Activated CD8-positive, alpha-beta T cell treated with anti-CD3 and anti-CD28 coated beads for 36 hours (primary cell): ENCODE measurements around the gene INTS6. TPM values are rescaled to one million over a fixed set of nuclear protein-coding genes. Genes with fewer than 3 reads are reported as not detected.

Source experiments
- ATAC-seq: fragments of 200-7000 bp; cut with Tn5 transposase; one replicate; pipeline ENCODE4 v1.10.0; 2021; ENCODE audit warnings: mild to moderate bottlenecking, moderate library complexity
- CTCF ChIA-PET: fragments of 350-600 bp; sonication (Branson Sonifier 250); formaldehyde crosslinking; loops from one replicate; lab custom pipeline; 2021; ENCODE audit warnings: antibody characterized with exemption; lab: Charles Lee
- POLR2A ChIA-PET: fragments of 350-600 bp; sonication (Branson Sonifier 250); formaldehyde crosslinking; loops from one replicate; lab custom pipeline; 2021; ENCODE audit warnings: antibody characterized with exemption; lab: Charles Lee
- DNase-seq: peaks from one replicate; pipeline ENCODE4 v3.0.0-alpha.2; 2020
- H3K27ac Mint-ChIP-seq: one replicate; pipeline ENCODE4 v1.8.0; 2021; ENCODE audit warnings: mild to moderate bottlenecking, mixed read lengths
- H3K27me3 Mint-ChIP-seq: one replicate; pipeline ENCODE4 v1.8.0; 2021; ENCODE audit warnings: mixed read lengths
- H3K36me3 Mint-ChIP-seq: one replicate; pipeline ENCODE4 v1.8.0; 2021; ENCODE audit warnings: low read depth, mixed read lengths
- H3K4me1 Mint-ChIP-seq: one replicate; pipeline ENCODE4 v1.8.0; 2021; ENCODE audit warnings: low read depth, mixed read lengths
- H3K4me3 Mint-ChIP-seq: one replicate; pipeline ENCODE4 v1.8.0; 2021; ENCODE audit warnings: mild to moderate bottlenecking, moderate library complexity, mixed read lengths
- H3K9me3 Mint-ChIP-seq: one replicate; pipeline ENCODE4 v1.8.0; 2021; ENCODE audit warnings: mixed read lengths
- intact Hi-C: fragments of 100-400 bp; cut with micrococcal nuclease; formaldehyde crosslinking; loops from one replicate; pipeline ENCODE4 v1.10.0; 2022
- total RNA-seq, 2 experiments: library from RNA; stranded (reverse); gene quantifications; one replicate each; pipeline ENCODE4 v1.2.3, GENCODE V29; 2021
- TF ChIP-seq, protein P1 (sequence below): fragments of 200-600 bp; IDR thresholded peaks from one replicate; pipeline ENCODE4 v1.8.0; 2022; ENCODE audit warnings: antibody characterized with exemption, mild to moderate bottlenecking

The INTS6 gene
- total RNA-seq, 2 experiments from 2014 or later = 52.4 to 54.5 TPM

DNA sequence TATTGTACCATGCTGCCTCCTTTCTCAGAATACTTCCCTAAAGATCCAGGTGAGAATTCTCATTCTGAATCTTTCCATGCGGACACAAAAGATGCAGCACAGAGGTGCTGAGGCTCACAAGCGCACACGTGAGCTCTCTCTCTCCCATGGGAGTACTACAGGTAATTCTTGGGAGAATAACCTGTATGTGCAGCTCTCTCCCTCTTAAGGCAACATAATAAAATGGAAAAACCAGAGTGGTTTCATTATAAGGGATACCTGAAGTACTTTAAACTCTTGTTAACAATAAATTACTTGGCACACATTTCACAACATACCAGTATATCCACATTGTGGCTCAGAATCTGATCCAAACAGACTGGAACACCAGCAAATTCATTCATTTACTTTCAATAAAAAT is 40.4 kb downstream of the INTS6 start:
- H3K36me3 Mint-ChIP-seq = peaks cover 51% of the 10 kb centered on the region

DNA sequence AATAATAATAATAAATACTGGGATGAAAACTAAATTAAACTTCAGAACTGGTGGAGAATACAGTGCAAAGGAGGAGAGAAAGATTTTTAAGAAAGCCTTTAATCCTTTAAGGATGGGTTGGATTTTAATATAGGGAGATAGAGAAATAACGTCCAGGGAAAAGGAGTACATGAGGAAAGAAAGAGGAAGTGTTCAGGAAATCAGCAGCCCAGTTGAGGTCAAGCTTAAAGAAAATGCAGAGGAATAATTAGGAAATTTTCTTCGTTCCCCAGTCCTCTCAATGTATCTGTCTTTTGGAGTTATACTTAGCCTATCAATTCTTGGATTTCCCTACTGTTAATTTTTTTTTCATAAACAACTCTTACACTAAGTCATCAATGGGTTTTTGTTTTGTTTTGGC is 47.7 kb downstream of the INTS6 start:
- no peak for DNase-seq
- no peaks in the 10 kb centered on the region for H3K9me3 Mint-ChIP-seq
- peaks cover 55% of the 10 kb centered on the region for H3K4me1 Mint-ChIP-seq
- no peak overlapping the region for H3K27ac Mint-ChIP-seq
- intact Hi-C loops = no loop called here
- ChIA-PET CTCF (no interaction called here), POLR2A (interaction anchor here (1.2 kb wide), 1 partner anchor 9 kb away, joined by 3 read pairs; no protein-coding TSS in a partner anchor)
- TF ChIP-seq, protein P1, sequence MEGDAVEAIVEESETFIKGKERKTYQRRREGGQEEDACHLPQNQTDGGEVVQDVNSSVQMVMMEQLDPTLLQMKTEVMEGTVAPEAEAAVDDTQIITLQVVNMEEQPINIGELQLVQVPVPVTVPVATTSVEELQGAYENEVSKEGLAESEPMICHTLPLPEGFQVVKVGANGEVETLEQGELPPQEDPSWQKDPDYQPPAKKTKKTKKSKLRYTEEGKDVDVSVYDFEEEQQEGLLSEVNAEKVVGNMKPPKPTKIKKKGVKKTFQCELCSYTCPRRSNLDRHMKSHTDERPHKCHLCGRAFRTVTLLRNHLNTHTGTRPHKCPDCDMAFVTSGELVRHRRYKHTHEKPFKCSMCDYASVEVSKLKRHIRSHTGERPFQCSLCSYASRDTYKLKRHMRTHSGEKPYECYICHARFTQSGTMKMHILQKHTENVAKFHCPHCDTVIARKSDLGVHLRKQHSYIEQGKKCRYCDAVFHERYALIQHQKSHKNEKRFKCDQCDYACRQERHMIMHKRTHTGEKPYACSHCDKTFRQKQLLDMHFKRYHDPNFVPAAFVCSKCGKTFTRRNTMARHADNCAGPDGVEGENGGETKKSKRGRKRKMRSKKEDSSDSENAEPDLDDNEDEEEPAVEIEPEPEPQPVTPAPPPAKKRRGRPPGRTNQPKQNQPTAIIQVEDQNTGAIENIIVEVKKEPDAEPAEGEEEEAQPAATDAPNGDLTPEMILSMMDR = no peak
- no peak overlapping the region for H3K4me3 Mint-ChIP-seq
- no peaks in the 10 kb centered on the region for H3K27me3 Mint-ChIP-seq
- no peak for ATAC-seq
- peaks cover 51% of the 10 kb centered on the region for H3K36me3 Mint-ChIP-seq

More for the DNA sequence above, 40.4 kb downstream of the INTS6 start:
- no peaks in the 10 kb centered on the region for H3K27me3 Mint-ChIP-seq
- TF ChIP-seq, protein P1 = no peak
- H3K4me3 Mint-ChIP-seq = no peak overlapping the region
- intact Hi-C loops = no loop called here
- H3K4me1 Mint-ChIP-seq = peaks cover 48% of the 10 kb centered on the region
- H3K27ac Mint-ChIP-seq = no peak overlapping the region
- peaks cover 9% of the 10 kb centered on the region for H3K9me3 Mint-ChIP-seq
- DNase-seq (no peak), ATAC-seq (no peak)
- POLR2A ChIA-PET = no interaction called here
- CTCF ChIA-PET = no interaction called here

DNA sequence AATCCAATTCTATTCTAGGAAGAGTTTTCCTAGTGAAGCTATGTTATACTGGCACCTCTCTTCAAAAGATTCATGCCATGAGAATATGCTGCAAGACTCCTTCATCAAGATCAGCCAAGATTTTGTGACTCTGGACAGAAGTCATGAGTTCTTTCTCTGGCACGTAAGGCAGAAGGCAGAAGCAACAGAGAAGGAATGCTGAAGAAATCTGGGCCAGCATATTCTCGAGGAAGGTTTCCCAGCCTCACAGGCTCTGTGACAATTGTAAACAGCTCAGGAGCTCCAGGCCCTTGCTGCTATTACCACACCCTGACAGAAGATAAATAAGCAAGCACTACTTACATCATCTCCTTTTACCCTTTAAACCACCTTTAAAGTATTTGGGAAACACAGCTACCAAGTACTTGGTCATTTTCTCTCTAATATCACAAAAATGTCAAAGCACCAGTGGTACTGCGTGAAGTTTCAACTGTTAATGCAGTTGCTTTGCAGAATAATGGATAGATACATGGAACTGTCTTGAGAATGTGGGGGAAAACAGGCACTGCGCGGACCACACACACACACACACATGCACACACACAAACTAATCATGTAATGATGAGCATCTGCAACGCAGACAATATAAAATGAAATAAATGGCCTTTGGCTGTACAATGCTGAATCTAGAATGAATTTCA is 55.4 kb downstream of the INTS6 start:
- no peak overlapping the region for H3K4me3 Mint-ChIP-seq
- peaks cover 37% of the 10 kb centered on the region for H3K36me3 Mint-ChIP-seq
- no peaks in the 10 kb centered on the region for H3K9me3 Mint-ChIP-seq
- ChIA-PET POLR2A (no interaction called here), CTCF (interaction anchor here (1.0 kb wide), 2 partner anchors 26 to 38 kb away, joined by 3 read pairs; no protein-coding TSS in a partner anchor)
- DNase-seq (no peak), ATAC-seq (no peak)
- H3K27me3 Mint-ChIP-seq = no peaks in the 10 kb centered on the region
- peaks cover 47% of the 10 kb centered on the region for H3K4me1 Mint-ChIP-seq
- TF ChIP-seq, protein P1 = no peak
- no peak overlapping the region for H3K27ac Mint-ChIP-seq
- intact Hi-C loops = no loop called here

DNA sequence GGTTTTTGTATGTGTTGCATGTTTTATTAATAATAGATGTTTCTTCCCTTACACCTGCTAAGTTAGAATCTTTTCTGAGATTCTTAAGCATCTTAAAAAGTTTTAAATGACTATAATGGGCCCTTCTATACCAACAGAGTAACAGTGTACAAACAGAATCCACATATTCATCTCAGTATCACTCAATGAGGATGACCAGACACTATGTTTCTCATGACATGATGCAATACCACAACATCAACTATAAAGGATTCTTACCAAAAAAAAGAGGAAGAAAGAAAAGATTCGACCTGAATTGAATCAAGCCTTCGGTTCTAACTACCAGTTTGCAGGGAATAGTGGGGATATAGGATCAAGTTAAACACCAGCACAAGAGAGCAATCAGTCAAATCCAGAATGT is 56.5 kb downstream of the INTS6 start:
- intact Hi-C loops = no loop called here
- H3K4me1 Mint-ChIP-seq = peaks cover 44% of the 10 kb centered on the region
- peak; percentile 73 for ATAC-seq

DNA sequence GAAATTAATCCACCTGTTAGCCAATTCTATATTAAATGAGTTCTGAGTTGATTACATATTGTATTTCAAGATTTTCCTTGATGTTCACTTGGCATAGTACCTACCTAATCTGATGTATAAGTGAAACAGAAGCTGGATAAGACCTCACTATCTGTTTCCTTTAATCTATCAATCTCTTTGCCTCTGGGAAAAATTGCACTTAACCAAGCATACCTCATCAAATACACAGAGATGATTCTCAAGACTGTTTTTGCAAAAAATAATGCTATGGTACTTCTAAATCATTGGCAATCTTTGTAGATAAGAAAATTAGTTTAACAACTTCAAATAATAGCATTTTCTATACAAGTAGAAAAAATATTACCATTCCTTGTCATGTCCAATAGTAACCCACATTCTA is 58.1 kb downstream of the INTS6 start:
- no peak for ATAC-seq
- Mint-ChIP-seq H3K9me3 (no peaks in the 10 kb centered on the region), H3K27me3 (no peaks in the 10 kb centered on the region), H3K27ac (no peak overlapping the region), H3K4me3 (no peak overlapping the region), H3K36me3 (peaks cover 23% of the 10 kb centered on the region), H3K4me1 (peaks cover 37% of the 10 kb centered on the region)
- POLR2A ChIA-PET = no interaction called here
- no peak for DNase-seq
- TF ChIP-seq, protein P1 = no peak
- intact Hi-C loops = no loop called here
- CTCF ChIA-PET = interaction anchor here (1.9 kb wide), 2 partner anchors 9 to 402 kb away, joined by 6 read pairs; no protein-coding TSS in a partner anchor

More for the DNA sequence above, 56.5 kb downstream of the INTS6 start:
- Mint-ChIP-seq H3K4me3 (no peak overlapping the region), H3K9me3 (no peaks in the 10 kb centered on the region), H3K27ac (peak overlapping the region; percentile 65), H3K36me3 (peaks cover 31% of the 10 kb centered on the region), H3K27me3 (no peaks in the 10 kb centered on the region)
- DNase-seq = no peak
- POLR2A ChIA-PET = interaction anchor here (0.7 kb wide), 1 partner anchor 847 kb away, joined by 3 read pairs; no protein-coding TSS in a partner anchor
- TF ChIP-seq, protein P1 = no peak
- CTCF ChIA-PET = interaction anchor here (1.9 kb wide), 1 partner anchor 10 kb away, joined by 6 read pairs; no protein-coding TSS in a partner anchor
